SK-N-SH (cell line): ENCODE data around the gene TREM1. TPM values are rescaled to one million over a fixed set of nuclear protein-coding genes. Genes with fewer than 3 reads are reported as not detected.

Experiments used
- CHD2 ChIP-seq: fragments of 150-350 bp; IDR thresholded peaks from 2 replicates; pipeline ENCODE4 v1.6.1; 2018; ENCODE audit warnings: low read length; ENCODE audit not compliant: partially characterized antibody
- ELF1 ChIP-seq: IDR thresholded peaks from 2 replicates; pipeline ENCODE4 v1.4.0; 2012
- EP300 ChIP-seq, 2 experiments: IDR thresholded peaks; 2 replicates each; pipeline versions ENCODE4 v1.4.0 to v1.6.1; 2012; ENCODE audit warnings: borderline replicate concordance in 1 of 2, low read depth in 1 of 2, low read length in 1 of 2
- EZH2phosphoT487 ChIP-seq: fragments of 200-600 bp; sonication (generic); IDR thresholded peaks from 2 replicates; pipeline ENCODE4 v1.6.1; 2017; ENCODE audit warnings: low read depth, mixed run types, mild to moderate bottlenecking, antibody characterized with exemption, moderate library complexity, borderline replicate concordance
- FOSL2 ChIP-seq: IDR thresholded peaks from 2 replicates; pipeline ENCODE4 v1.4.0; 2012; ENCODE audit warnings: low read depth, mild to moderate bottlenecking, moderate library complexity, borderline replicate concordance
- FOXM1 ChIP-seq: IDR thresholded peaks from 2 replicates; pipeline ENCODE4 v1.4.0; 2012; ENCODE audit warnings: low read depth, mild to moderate bottlenecking
- GABPA ChIP-seq: IDR thresholded peaks from 2 replicates; pipeline ENCODE4 v1.4.0; 2012; ENCODE audit warnings: low read depth, mild to moderate bottlenecking
- GATA2 ChIP-seq: sonication (generic); formaldehyde crosslinking; IDR thresholded peaks from 2 replicates; pipeline ENCODE4 v1.5.0; 2020; ENCODE audit warnings: mild to moderate bottlenecking, missing genetic modification reagents
- MEF2A ChIP-seq: IDR thresholded peaks from 2 replicates; pipeline ENCODE4 v1.4.0; 2012; ENCODE audit warnings: low read depth, borderline replicate concordance
- MXI1 ChIP-seq: IDR thresholded peaks from 2 replicates; pipeline ENCODE4 v1.6.1; 2012; ENCODE audit warnings: mild to moderate bottlenecking, low read depth, low read length, improper control_type of control experiment
- NFIC ChIP-seq: IDR thresholded peaks from 2 replicates; pipeline ENCODE4 v1.4.0; 2012; ENCODE audit warnings: borderline replicate concordance
- NRF1 ChIP-seq: IDR thresholded peaks from 2 replicates; pipeline ENCODE4 v1.6.1; 2012; ENCODE audit warnings: low read depth, mild to moderate bottlenecking, low read length
- RCOR1 ChIP-seq: fragments of 150-350 bp; IDR thresholded peaks from 2 replicates; pipeline ENCODE4 v1.6.1; 2017; ENCODE audit warnings: antibody characterized with exemption, low read length
- SMC3 ChIP-seq: IDR thresholded peaks from 2 replicates; pipeline ENCODE4 v1.6.1; 2012; ENCODE audit warnings: low read depth, low read length, improper control_type of control experiment
- TAF1 ChIP-seq: IDR thresholded peaks from 2 replicates; pipeline ENCODE4 v1.6.1; 2012; ENCODE audit warnings: low read depth, mild to moderate bottlenecking, low read length, moderate library complexity, borderline replicate concordance
- TCF12 ChIP-seq: IDR thresholded peaks from 2 replicates; pipeline ENCODE4 v1.4.0; 2012
- TEAD4 ChIP-seq: IDR thresholded peaks from 2 replicates; pipeline ENCODE4 v1.4.0; 2012; ENCODE audit warnings: mild to moderate bottlenecking, borderline replicate concordance; ENCODE audit not compliant: insufficient read depth
- YY1 ChIP-seq: IDR thresholded peaks from 2 replicates; pipeline ENCODE4 v1.4.0; 2012; ENCODE audit warnings: low read depth, mild to moderate bottlenecking
- polyA plus RNA-seq, 3 experiments: library from polyadenylated mRNA; depleted of rRNA; stranded (reverse); fragments of >200 nt; gene quantifications; 2 replicates each; pipeline ENCODE4 v1.2.3, GENCODE V29; 2012
- TF ChIP-seq, protein P1 (sequence below): fragments of 200-600 bp; sonication (generic); IDR thresholded peaks from 2 replicates; pipeline ENCODE4 v1.6.1; 2017; ENCODE audit warnings: antibody characterized with exemption, mild to moderate bottlenecking, moderate library complexity
- TF ChIP-seq, protein P2 (sequence below): fragments of 150-350 bp; IDR thresholded peaks from 2 replicates; pipeline ENCODE4 v1.6.1; 2017; ENCODE audit warnings: antibody characterized with exemption, low read length, low read depth, borderline replicate concordance
- TF ChIP-seq, protein P3 (sequence below): IDR thresholded peaks from 2 replicates; pipeline ENCODE4 v1.4.0; 2012; ENCODE audit warnings: low read depth, borderline replicate concordance

The TREM1 gene
- polyA plus RNA-seq, 1 of the 3 experiments (the other 2 are of a cell fraction) = not detected

DNA sequence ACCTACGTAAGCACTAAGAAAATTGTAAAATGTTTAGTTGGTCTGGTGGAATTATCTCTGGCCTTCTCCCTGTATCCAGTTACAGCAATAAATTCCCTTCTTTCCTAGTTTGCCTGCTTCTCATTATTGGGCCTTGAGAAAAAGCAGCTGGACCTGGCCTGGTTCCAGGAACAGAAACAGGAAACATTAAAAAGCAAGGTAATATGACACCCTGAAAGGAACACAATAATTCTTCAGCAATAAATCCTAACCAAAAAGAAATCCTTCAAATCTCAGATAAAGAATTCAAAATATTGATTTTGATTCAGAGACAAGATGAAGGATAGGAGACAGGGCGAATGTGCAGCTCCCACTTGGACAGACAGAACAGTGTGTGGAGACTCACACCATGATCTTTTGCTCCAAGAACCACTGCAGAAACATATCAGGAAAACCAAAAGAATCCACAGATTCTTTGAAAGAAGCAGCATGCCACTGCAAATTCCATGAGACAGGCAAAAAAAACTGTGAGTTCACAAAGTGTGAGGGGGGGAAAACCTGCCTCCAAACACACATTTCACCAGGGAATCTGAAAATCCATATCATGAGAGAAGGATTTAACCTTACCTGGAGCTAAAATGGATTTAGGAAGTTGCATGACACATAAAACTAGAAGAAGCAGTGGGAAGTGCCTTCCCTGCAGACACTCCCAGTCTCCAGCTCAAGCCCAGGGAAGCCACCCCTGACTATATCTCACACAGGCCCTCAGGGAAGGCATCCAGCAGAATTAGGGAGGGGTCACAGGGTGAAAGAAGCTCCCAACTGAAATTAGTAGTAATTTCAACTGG, 28.9 kb downstream of the TREM1 start (continued):
- TF ChIP-seq TCF12 (peak; percentile 94), NFIC (peak; percentile 84; the same call in 1 of the 2 replicates), NRF1 (no peak), CHD2 (no peak), GABPA (no peak), GATA2 (CRISPR knock-in tag) (no peak), EZH2phosphoT487 (no peak), RCOR1 (peak; percentile 69; the same call in 1 of the 2 replicates), TEAD4 (no peak; the same call in 1 of the 2 replicates), MEF2A (no peak), FOXM1 (no peak), EP300 (IDR thresholded peaks at IDR 0.05; ENCODE audit: borderline replicate concordance in 1 of 2, low read depth in 1 of 2, low read length in 1 of 2) (peak; percentile 36 to 40; a peak in 2 of 4 replicates), FOSL2 (no peak), YY1 (no peak), MXI1 (no peak), TAF1 (no peak), SMC3 (no peak), ELF1 (0 out of 2 replicates have a peak, but pooled peaks have one; percentile 23)
- TF ChIP-seq, protein P1, sequence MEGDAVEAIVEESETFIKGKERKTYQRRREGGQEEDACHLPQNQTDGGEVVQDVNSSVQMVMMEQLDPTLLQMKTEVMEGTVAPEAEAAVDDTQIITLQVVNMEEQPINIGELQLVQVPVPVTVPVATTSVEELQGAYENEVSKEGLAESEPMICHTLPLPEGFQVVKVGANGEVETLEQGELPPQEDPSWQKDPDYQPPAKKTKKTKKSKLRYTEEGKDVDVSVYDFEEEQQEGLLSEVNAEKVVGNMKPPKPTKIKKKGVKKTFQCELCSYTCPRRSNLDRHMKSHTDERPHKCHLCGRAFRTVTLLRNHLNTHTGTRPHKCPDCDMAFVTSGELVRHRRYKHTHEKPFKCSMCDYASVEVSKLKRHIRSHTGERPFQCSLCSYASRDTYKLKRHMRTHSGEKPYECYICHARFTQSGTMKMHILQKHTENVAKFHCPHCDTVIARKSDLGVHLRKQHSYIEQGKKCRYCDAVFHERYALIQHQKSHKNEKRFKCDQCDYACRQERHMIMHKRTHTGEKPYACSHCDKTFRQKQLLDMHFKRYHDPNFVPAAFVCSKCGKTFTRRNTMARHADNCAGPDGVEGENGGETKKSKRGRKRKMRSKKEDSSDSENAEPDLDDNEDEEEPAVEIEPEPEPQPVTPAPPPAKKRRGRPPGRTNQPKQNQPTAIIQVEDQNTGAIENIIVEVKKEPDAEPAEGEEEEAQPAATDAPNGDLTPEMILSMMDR = no peak
- TF ChIP-seq, protein P2, sequence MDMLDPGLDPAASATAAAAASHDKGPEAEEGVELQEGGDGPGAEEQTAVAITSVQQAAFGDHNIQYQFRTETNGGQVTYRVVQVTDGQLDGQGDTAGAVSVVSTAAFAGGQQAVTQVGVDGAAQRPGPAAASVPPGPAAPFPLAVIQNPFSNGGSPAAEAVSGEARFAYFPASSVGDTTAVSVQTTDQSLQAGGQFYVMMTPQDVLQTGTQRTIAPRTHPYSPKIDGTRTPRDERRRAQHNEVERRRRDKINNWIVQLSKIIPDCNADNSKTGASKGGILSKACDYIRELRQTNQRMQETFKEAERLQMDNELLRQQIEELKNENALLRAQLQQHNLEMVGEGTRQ = no peak
- TF ChIP-seq, protein P3, sequence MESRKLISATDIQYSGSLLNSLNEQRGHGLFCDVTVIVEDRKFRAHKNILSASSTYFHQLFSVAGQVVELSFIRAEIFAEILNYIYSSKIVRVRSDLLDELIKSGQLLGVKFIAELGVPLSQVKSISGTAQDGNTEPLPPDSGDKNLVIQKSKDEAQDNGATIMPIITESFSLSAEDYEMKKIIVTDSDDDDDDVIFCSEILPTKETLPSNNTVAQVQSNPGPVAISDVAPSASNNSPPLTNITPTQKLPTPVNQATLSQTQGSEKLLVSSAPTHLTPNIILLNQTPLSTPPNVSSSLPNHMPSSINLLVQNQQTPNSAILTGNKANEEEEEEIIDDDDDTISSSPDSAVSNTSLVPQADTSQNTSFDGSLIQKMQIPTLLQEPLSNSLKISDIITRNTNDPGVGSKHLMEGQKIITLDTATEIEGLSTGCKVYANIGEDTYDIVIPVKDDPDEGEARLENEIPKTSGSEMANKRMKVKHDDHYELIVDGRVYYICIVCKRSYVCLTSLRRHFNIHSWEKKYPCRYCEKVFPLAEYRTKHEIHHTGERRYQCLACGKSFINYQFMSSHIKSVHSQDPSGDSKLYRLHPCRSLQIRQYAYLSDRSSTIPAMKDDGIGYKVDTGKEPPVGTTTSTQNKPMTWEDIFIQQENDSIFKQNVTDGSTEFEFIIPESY = no peak
- TF ChIP-seq, all 33 proteins: peak for 8
